T-helper 2 cell treated with Interferon-gamma antibody and Interleukin-4, amounts not matched to agents 100 ng/mL and 5 ng/mL, for 36 hours (primary cell): ENCODE measurements around the gene DPPA4. TPM values are rescaled to one million over a fixed set of nuclear protein-coding genes. Genes with fewer than 3 reads are reported as not detected.

Source experiments
- intact Hi-C: fragments of 100-400 bp; cut with micrococcal nuclease; formaldehyde crosslinking; loops from one replicate; pipeline ENCODE4 v1.15.1; 2023
- total RNA-seq: library from RNA; stranded (reverse); gene quantifications from 2 replicates; pipeline ENCODE4 v1.2.3, GENCODE V29; 2022

The DPPA4 gene
- total RNA-seq, 1 donor from 2014 or later: not detected

GRCh38 chr3:109339197-109339596 lies 1.9 kb upstream of the DPPA4 start:
- intact Hi-C loops: no loop called here

DNA sequence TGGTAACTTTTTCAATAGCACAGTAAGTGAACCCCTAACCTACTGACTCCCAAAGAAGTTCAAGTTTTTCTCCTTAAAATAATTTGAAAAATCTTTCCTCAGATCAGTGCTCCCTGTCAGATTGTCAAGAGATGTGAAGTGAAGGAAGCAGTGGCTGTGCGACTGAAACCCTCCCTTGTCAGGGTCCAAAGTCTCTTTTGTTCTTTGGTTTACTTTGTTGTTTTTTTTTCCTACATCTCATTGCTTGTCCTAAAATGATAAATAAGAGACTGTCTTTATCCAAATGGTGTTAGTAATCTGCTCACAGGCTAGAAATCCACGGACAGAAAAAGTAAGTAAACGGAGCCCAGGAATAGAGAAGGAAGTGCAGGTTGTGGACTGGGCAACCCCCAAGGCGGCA lies 976 bp upstream of the DPPA4 start:
- intact Hi-C loops: no loop called here

DNA sequence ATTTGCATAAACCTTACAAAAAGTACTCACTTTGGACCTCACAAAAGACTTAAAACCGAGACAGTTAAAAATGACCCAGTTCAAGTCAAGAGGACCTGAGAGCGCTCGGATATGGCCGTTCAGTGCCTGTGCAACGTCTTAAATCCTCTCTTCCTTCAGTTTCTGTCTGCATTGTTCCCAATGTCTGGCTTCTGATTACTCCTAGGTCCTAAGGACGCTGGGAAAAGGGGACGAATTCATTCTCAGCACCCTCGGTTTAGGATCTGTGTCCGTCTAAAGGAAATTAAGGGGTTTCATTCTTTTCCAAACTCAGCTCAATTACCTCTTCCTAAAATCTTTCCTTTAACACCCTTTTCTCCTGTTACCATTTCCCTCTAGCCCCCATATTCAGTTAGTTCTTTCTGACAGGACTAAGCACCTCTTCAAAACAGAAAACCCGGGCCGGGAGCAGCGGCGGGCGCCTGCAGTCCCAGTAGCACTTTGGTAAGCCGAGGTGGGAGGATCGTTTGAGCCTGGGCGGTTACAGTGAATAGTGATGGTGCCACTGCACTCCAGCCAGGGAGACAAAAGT lies 970 bp downstream of the DPPA4 start:
- intact Hi-C loops: no loop called here

DNA sequence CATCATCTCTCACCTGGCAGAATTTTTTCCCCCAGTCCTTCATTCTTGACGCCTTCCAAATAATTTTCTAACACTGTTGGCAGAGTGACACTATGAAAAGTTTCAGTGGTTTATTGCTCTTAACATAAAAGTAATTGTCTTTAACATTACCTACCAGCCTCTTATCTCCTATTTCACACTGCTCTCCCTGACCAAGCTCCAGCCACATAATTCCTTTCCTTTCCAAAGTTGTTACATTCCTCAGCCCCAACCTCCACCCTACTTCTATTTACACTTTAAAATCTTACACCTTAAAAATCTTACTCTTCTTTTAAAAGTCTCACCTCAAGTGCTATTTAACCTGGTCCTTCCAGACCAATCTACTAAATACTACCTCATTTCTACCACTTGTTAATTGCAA lies 2.8 kb downstream of the DPPA4 start:
- intact Hi-C loops: no loop called here

DNA sequence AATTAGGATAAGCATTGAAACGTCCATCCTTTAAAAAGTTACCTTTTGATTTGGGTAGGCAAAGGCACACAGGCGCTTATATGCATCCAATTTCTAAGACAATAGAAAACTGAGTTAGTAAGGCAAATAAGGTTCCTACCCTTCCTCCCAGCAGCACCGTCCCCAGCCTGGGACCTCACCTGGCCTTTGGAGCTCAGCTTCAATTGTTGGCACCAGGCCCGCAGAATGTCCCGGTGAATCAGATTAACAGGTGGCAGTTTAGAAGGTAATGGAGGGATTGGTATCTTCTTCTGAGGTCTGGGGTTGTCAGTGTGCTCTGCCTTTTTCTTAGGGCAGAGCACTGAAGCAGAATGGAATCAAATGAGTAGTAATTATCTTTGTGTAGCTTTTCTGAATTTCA lies 5.7 kb downstream of the DPPA4 start:
- intact Hi-C loops: no loop called here

GRCh38 chr3:109330405-109330804 lies 6.9 kb downstream of the DPPA4 start:
- intact Hi-C loops: no loop called here

GRCh38 chr3:109328202-109328601 lies 9.1 kb downstream of the DPPA4 start:
- intact Hi-C loops: no loop called here

DNA sequence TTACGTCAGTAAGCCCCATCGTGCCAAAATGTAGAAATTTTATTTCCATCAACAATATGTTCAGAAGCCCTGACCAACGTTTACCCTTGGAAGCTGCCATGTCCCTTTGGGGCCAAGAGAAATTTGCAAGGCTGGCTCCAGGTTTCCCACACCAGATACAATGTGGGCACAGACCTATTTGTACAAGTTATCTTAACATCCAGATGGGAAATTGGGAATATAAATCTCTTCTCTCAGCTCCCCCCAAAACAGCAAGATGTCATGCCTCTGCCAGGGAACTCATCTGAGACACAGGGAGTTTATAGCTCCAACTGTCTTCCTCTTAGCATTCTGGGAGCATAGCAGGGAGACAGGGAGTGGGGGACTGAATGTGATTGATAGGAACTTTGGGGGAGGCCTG lies 11.7 kb downstream of the DPPA4 start:
- intact Hi-C loops: no loop called here

DNA sequence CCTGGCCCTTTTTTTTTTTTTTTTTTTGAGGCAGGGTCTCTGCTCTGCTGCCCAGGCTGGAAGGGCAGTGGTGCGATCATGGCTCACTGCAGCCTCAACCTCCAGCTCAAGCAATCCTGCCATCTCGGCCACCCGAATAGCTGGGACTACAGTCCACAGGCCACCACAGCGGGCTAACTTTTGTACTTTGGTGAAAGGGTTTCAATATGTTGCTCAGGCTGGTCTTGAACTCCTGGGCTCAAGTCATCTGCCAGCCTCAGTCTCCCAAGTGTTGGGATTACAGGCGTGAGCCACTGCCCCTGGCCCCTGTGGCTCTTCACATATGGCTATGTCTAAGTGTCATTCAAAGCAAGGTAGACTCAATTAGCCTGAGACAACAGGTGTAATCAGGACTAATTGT lies 12.2 kb downstream of the DPPA4 start:
- intact Hi-C loops: no loop called here

DNA sequence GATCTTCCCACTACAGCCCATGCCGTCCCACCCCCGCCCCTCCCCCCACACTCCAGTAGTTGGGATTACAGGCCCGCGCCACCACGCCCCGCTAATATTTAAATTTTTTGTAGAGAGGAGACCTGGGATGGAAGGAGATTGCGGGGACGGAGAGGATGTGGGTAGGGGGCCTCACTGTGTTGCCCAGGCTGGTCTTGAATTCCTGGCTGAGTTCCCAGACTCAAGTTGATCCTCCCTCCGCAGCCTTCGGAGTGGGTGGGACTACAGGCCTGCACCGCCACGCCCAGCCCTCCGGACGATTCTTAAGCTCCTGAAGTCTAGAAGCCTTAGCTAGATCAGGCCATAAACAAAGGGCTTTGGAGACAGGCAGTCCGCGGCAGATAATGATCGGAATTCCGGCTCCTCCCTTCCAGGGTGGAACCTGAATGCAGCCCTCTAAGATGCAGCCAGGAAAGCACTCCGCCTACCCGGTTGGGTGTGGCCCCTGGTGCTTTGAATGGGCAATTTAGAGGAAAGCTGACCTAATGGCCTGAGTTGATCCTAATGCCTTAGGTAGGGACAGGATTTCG lies 21.1 kb downstream of the DPPA4 start, which contains the start of gene DPPA2:
Gene DPPA2 (minus strand): TSS at position 356 of the 569 bp plus-strand sequence. CDS start 1,975 bp downstream, outside the sequence.
- intact Hi-C loops: no loop called here

DNA sequence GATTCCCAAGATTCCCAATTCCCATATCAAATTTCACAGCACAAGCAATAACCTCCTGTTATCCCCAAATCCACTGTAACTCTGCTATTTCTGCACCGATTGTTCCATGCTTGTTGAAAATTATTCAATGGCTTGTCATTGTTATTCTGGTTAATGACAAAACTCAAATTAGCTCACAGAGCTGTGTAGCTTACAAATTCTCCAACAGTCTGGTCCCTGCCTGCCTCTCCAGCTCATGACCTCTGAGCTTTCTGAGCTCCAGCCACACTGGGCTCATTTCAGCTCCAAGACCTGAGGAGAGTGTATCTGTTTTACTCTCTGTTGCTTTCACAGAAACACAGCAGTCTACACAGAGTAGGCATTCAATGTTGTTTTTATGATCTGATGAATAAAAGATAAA lies 24.3 kb downstream of the DPPA4 start:
- intact Hi-C loops: no loop called here

DNA sequence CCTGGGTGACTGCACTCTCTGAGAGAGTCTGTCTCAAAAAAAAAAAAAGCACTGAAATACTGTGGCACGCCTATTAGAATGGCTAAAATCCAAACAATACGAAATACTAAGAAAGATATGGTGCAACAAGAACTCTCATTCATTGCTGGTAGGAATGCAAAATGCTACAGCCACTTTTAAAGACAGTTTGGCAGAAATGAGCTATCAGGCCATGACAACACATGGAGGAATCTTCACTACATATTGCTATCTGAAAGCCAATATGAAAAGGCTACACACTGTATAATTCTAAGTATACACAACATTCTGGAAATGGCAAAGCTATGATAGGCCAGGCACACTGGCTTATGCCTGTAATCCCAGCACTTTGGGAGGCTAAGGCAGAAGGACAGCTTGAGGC lies 39.9 kb downstream of the DPPA4 start:
- intact Hi-C loops: no loop called here

- intact Hi-C loops: no loop called here
Measured at GRCh38 chr3:109284071-109284470, 53.3 kb downstream of the DPPA4 start.

GRCh38 chr3:109278546-109278945 lies 58.8 kb downstream of the DPPA4 start:
- intact Hi-C loops: no loop called here

DNA sequence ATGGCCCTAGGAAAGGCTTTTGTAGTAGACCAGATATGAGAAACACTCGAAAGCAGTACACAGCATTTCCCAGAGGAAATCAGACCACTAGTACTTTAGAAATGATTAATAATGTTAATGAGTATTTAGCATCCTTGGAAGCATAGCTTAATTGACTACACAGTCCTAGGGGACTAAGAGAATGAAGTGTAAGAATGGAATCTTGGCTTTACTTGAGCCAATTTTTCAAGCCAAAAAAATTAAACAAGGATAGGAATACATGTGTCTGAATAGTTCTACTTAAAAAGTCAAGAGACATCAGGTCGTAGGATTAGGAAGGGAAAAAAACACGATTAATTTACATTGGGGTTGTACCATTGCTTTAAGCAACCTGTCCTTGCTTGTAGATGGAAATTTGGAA lies 59.2 kb downstream of the DPPA4 start:
- intact Hi-C loops: no loop called here

Other genes starting within 250 kb of the DPPA4 start
- not detected in 2 replicates for gene MORC1, start 219.4 kb downstream of the DPPA4 start, total RNA-seq
- not detected in 2 replicates for gene C3orf85, start 200.8 kb downstream of the DPPA4 start, total RNA-seq
- gene DPPA2, start 21.0 kb downstream of the DPPA4 start, total RNA-seq: not detected in 2 replicates